Esophagus squamous epithelium (tissue), 4 donors: Measurements from ENCODE around the gene CLIP4.

Experiments
- CTCF ChIP-seq, 6 experiments: fragments of 450-650 bp in 4 of 6; fragments of 200-600 bp in 2 of 6; sonication (generic) in 2 of 6; IDR thresholded peaks; one replicate each; pipeline ENCODE4 v1.5.1; 2016 to 2019; ENCODE audit warnings: antibody characterized with exemption in 6 of 6, mild to moderate bottlenecking in 4 of 6, moderate library complexity in 4 of 6
- POLR2A ChIP-seq, 4 donors: fragments of 450-650 bp; IDR thresholded peaks; one replicate each; pipeline ENCODE4 v1.6.1; 2017; ENCODE audit warnings: antibody characterized with exemption in 4 of 4, mild to moderate bottlenecking in 4 of 4, moderate library complexity in 3 of 4

- TF ChIP-seq POLR2A (IDR thresholded peaks at IDR 0.05) (no peak), CTCF (IDR thresholded peaks at IDR 0.05) (no peak)
Measured at GRCh38 chr2:29220506-29221270, 105.5 kb downstream of the CLIP4 start.
